Stimulated activated CD4-positive, alpha-beta T cell treated with anti-CD3 and anti-CD28 coated beads, TNF-alpha, amount 100 ng/mL, for 24 hours (primary cell): ENCODE measurements around the gene APLNR.

Experiments used
- DNase-seq, 3 experiments: peaks; one replicate each; pipeline ENCODE4 v3.0.0-alpha.2; 2020; ENCODE audit warnings: low read depth in 3 of 3

The APLNR gene

GRCh38 chr11:57219021-57219627 lies 17.9 kb downstream of the APLNR start:
- no peak for DNase-seq

GRCh38 chr11:57217053-57217452 lies 20.0 kb downstream of the APLNR start:
- DNase-seq: no peak

GRCh38 chr11:57216463-57216862 lies 20.6 kb downstream of the APLNR start:
- DNase-seq: no peak

- no peak for DNase-seq
Observed at GRCh38 chr11:57214494-57214893, 22.6 kb downstream of the APLNR start.

GRCh38 chr11:57214098-57214417 lies 23.0 kb downstream of the APLNR start:
- no peak for DNase-seq

- DNase-seq: no peak
Observed at GRCh38 chr11:57213342-57214097, 23.5 kb downstream of the APLNR start.

- DNase-seq: no peak
Observed at GRCh38 chr11:57210781-57211180, 26.3 kb downstream of the APLNR start.

GRCh38 chr11:57207168-57207567 lies 29.9 kb downstream of the APLNR start:
- no peak for DNase-seq

- no peak for DNase-seq
Observed at GRCh38 chr11:57205041-57205641, 31.9 kb downstream of the APLNR start.

GRCh38 chr11:57203882-57204480 lies 33.1 kb downstream of the APLNR start:
- DNase-seq: no peak

GRCh38 chr11:57203359-57203758 lies 33.7 kb downstream of the APLNR start:
- no peak for DNase-seq

- no peak for DNase-seq
Observed at GRCh38 chr11:57202281-57202680, 34.8 kb downstream of the APLNR start.

GRCh38 chr11:57200917-57201316 lies 36.1 kb downstream of the APLNR start:
- no peak for DNase-seq

- DNase-seq: no peak
Observed at GRCh38 chr11:57199330-57199729, 37.7 kb downstream of the APLNR start.

GRCh38 chr11:57197762-57198161 lies 39.3 kb downstream of the APLNR start:
- no peak for DNase-seq

- no peak for DNase-seq
Observed at GRCh38 chr11:57196596-57196995, 40.5 kb downstream of the APLNR start.

GRCh38 chr11:57192316-57192715 lies 44.7 kb downstream of the APLNR start:
- no peak for DNase-seq

- no peak for DNase-seq
Observed at GRCh38 chr11:57191311-57192219, 45.5 kb downstream of the APLNR start.

GRCh38 chr11:57190548-57190947 lies 46.5 kb downstream of the APLNR start:
- no peak for DNase-seq
